ENCODE results near the gene ATXN1.

Gene ATXN1

DNA sequence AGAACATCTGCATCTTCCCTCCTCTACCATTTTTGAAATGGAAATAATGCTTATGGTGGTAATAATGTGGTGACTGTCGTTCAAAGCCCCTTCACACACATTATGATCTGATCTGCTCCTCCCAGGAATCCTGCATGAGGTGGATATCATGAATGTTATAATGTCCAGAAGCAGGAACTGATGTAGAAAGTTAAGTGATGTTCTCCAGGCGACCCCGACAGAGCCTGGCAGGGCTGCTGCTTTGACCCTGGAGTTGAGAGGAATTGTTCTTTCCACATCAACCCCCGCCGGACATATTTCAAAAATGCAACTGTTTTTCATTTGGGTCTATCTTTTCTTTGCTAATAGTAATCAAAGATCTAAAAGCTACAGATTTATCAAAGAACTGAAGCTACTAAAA, 391.3 kb downstream of the ATXN1 start:
- no peak overlapping the region for H3K27ac ChIP-seq (ENCODE audit: low read depth, low read length)
- no peaks in the 10 kb centered on the region for H4K20me1 ChIP-seq (ENCODE audit: low read depth, low read length)
- TF ChIP-seq, protein P1, sequence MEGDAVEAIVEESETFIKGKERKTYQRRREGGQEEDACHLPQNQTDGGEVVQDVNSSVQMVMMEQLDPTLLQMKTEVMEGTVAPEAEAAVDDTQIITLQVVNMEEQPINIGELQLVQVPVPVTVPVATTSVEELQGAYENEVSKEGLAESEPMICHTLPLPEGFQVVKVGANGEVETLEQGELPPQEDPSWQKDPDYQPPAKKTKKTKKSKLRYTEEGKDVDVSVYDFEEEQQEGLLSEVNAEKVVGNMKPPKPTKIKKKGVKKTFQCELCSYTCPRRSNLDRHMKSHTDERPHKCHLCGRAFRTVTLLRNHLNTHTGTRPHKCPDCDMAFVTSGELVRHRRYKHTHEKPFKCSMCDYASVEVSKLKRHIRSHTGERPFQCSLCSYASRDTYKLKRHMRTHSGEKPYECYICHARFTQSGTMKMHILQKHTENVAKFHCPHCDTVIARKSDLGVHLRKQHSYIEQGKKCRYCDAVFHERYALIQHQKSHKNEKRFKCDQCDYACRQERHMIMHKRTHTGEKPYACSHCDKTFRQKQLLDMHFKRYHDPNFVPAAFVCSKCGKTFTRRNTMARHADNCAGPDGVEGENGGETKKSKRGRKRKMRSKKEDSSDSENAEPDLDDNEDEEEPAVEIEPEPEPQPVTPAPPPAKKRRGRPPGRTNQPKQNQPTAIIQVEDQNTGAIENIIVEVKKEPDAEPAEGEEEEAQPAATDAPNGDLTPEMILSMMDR (IDR thresholded peaks at IDR 0.05; ENCODE audit: insufficient read depth, low read length, poor library complexity, severe bottlenecking), result no peak
- H2AFZ ChIP-seq (ENCODE audit: low read depth, low read length, severe bottlenecking), result no peak overlapping the region
- no peaks in the 10 kb centered on the region for H3F3A ChIP-seq (ENCODE audit: insufficient read depth)
- no peaks in the 10 kb centered on the region for H3K9me3 ChIP-seq (ENCODE audit: insufficient read depth, low read length)
- no peaks in the 10 kb centered on the region for H3K36me3 ChIP-seq (ENCODE audit: low read length)
- no peak overlapping the region for H3K4me2 ChIP-seq (ENCODE audit: low read depth, low read length, poor library complexity, severe bottlenecking)
- H3K79me2 ChIP-seq (ENCODE audit: insufficient read depth, low read length), result no peaks in the 10 kb centered on the region
- H3K27me3 ChIP-seq (ENCODE audit: low read length), result no peaks in the 10 kb centered on the region
- no peaks in the 10 kb centered on the region for H3K9me2 ChIP-seq (replicated peaks; ENCODE audit: insufficient read depth, low read length)
- H3K9ac ChIP-seq (ENCODE audit: low read length), result no peak overlapping the region
- no peak overlapping the region for H3K4me3 ChIP-seq (ENCODE audit: insufficient read depth, low read length, poor library complexity, severe bottlenecking)

DNA sequence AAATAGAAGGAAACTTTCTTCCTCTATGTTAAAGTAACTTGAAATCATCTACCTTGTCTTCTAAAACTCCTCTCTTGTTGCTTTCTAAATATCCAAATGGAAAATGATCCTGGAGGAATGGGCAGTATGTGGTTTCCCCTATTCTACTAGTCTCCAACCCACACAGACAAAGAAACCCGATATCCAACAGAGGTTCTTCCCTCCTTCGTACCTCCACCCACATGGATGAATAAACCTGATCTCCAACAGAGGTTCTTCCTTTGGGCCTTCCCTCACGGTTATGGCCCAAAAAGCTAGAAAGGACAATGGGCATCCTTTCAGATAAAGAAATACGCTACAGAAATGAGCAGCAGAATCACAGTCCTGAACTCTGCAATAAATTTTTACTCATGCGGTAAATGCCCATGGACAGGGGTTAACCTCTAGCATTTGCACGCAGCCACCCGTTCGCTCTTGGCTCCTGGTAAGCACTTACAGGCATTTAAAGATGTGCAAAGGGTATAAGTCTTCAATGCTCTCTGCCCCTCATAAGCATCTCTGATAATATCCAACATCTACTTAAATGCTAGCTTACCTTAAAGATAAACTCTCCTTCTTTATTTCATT, 392.0 kb downstream of the ATXN1 start:
- H3K27ac ChIP-seq (ENCODE audit: low read depth, low read length), result no peak overlapping the region
- H2AFZ ChIP-seq (ENCODE audit: low read depth, low read length, severe bottlenecking), result no peak overlapping the region
- H3K79me2 ChIP-seq (ENCODE audit: insufficient read depth, low read length), result no peaks in the 10 kb centered on the region
- H3K9ac ChIP-seq (ENCODE audit: low read length), result no peak overlapping the region
- no peaks in the 10 kb centered on the region for H4K20me1 ChIP-seq (ENCODE audit: low read depth, low read length)
- no peak overlapping the region for H3K4me3 ChIP-seq (ENCODE audit: insufficient read depth, low read length, poor library complexity, severe bottlenecking)
- no peaks in the 10 kb centered on the region for H3K27me3 ChIP-seq (ENCODE audit: low read length)
- no peak overlapping the region for H3K4me2 ChIP-seq (ENCODE audit: low read depth, low read length, poor library complexity, severe bottlenecking)
- H3F3A ChIP-seq (ENCODE audit: insufficient read depth), result no peaks in the 10 kb centered on the region
- TF ChIP-seq EZH2phosphoT487 (conservative IDR thresholded peaks at IDR 0.05; ENCODE audit: low read length), result no peak
- TF ChIP-seq, protein P1 (IDR thresholded peaks at IDR 0.05; ENCODE audit: insufficient read depth, low read length, poor library complexity, severe bottlenecking), result no peak
- H3K36me3 ChIP-seq (ENCODE audit: low read length), result no peaks in the 10 kb centered on the region
- no peaks in the 10 kb centered on the region for H3K9me2 ChIP-seq (replicated peaks; ENCODE audit: insufficient read depth, low read length)
- no peaks in the 10 kb centered on the region for H3K9me3 ChIP-seq (ENCODE audit: insufficient read depth, low read length)

- TF ChIP-seq EZH2phosphoT487 (conservative IDR thresholded peaks at IDR 0.05; ENCODE audit: low read length), result no peak
- TF ChIP-seq, protein P1 (IDR thresholded peaks at IDR 0.05; ENCODE audit: insufficient read depth, low read length, poor library complexity, severe bottlenecking), result no peak
- no peak overlapping the region for H3K27ac ChIP-seq (ENCODE audit: low read depth, low read length)
- no peaks in the 10 kb centered on the region for H3F3A ChIP-seq (ENCODE audit: insufficient read depth)
- no peak overlapping the region for H3K9ac ChIP-seq (ENCODE audit: low read length)
- no peaks in the 10 kb centered on the region for H3K9me2 ChIP-seq (replicated peaks; ENCODE audit: insufficient read depth, low read length)
- H4K20me1 ChIP-seq (ENCODE audit: low read depth, low read length), result no peaks in the 10 kb centered on the region
- H3K9me3 ChIP-seq (ENCODE audit: insufficient read depth, low read length), result no peaks in the 10 kb centered on the region
- H3K4me2 ChIP-seq (ENCODE audit: low read depth, low read length, poor library complexity, severe bottlenecking), result no peak overlapping the region
- H3K27me3 ChIP-seq (ENCODE audit: low read length), result 0 out of 2 replicates have a peak, but pooled peaks cover 2% of the 10 kb centered on the region
- no peak overlapping the region for H2AFZ ChIP-seq (ENCODE audit: low read depth, low read length, severe bottlenecking)
- H3K4me3 ChIP-seq (ENCODE audit: insufficient read depth, low read length, poor library complexity, severe bottlenecking), result no peak overlapping the region
- H3K36me3 ChIP-seq (ENCODE audit: low read length), result no peaks in the 10 kb centered on the region
- no peaks in the 10 kb centered on the region for H3K79me2 ChIP-seq (ENCODE audit: insufficient read depth, low read length)
Observed at GRCh38 chr6:16367571-16367970, 393.7 kb downstream of the ATXN1 start.
